Adipocyte (in vitro differentiated cells): ENCODE results near the gene CRHR2.

ENCODE experiments used
- DNase-seq: peaks from one replicate; pipeline ENCODE4 v3.0.0-alpha.2; 2015; ENCODE audit warnings: low read depth
- H3K27me3 ChIP-seq: replicated peaks from 2 replicates; pipeline ENCODE4 v1.7.0; 2013; ENCODE audit warnings: mild to moderate bottlenecking, low read length, moderate library complexity; ENCODE audit not compliant: control insufficient read depth, insufficient read depth
- H3K36me3 ChIP-seq: 2 replicates; pipeline ENCODE4 v1.7.0; 2013; ENCODE audit warnings: low read length, mild to moderate bottlenecking, moderate library complexity; ENCODE audit not compliant: control insufficient read depth, insufficient read depth, severe bottlenecking
- H3K4me1 ChIP-seq: 2 replicates; pipeline ENCODE4 v1.7.0; 2013; ENCODE audit warnings: mild to moderate bottlenecking, low read length, moderate library complexity; ENCODE audit not compliant: control insufficient read depth, insufficient read depth
- H3K4me3 ChIP-seq: 2 replicates; pipeline ENCODE4 v1.7.0; 2013; ENCODE audit warnings: mild to moderate bottlenecking, low read length, moderate library complexity
- H3K9ac ChIP-seq: 2 replicates; pipeline ENCODE4 v1.7.0; 2013; ENCODE audit warnings: mild to moderate bottlenecking, low read length, moderate library complexity
- H3K9me3 ChIP-seq: 2 replicates; pipeline ENCODE4 v1.7.0; 2013; ENCODE audit warnings: mild to moderate bottlenecking, low read length, moderate library complexity; ENCODE audit not compliant: control insufficient read depth

Gene CRHR2

GRCh38 chr7:30634193-30634626, 48.0 kb downstream of the CRHR2 start:
- peaks cover 14% of the 10 kb centered on the region for H3K4me1 ChIP-seq
- DNase-seq = no peak
- no peaks in the 10 kb centered on the region for H3K27me3 ChIP-seq
- H3K4me3 ChIP-seq = no peak overlapping the region
- H3K9me3 ChIP-seq = no peaks in the 10 kb centered on the region
- peaks cover 73% of the 10 kb centered on the region for H3K36me3 ChIP-seq
- no peak overlapping the region for H3K9ac ChIP-seq

DNA sequence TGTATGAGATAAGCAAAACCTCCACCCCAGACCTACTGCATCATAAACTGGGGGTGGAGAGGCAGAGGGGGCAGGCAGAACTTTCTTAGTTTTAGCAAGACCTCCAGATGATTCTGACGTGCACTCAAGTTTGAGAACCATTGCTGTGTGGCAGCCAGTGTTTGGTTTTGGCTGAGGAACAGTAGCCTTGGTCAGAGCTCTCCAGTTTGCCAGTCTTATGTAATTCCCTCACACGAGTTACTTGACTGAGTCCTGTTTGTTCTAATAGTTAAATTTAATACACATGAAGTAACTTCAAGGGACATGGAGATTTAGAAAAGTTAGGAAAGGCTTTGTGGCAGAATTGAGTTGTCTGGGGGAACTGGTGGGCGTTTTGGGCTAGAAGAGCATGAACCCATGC, 49.0 kb downstream of the CRHR2 start:
- H3K36me3 ChIP-seq = peaks cover 83% of the 10 kb centered on the region

GRCh38 chr7:30630986-30631385, 51.3 kb downstream of the CRHR2 start:
- Histone ChIP-seq H3K36me3 (peaks cover 100% of the 10 kb centered on the region), H3K27me3 (no peaks in the 10 kb centered on the region), H3K9me3 (no peaks in the 10 kb centered on the region), H3K4me3 (no peak overlapping the region), H3K9ac (no peak overlapping the region), H3K4me1 (peaks cover 14% of the 10 kb centered on the region)
- DNase-seq = no peak

More for the DNA sequence above, 49.0 kb downstream of the CRHR2 start:
- Histone ChIP-seq H3K27me3 (no peaks in the 10 kb centered on the region), H3K4me1 (peaks cover 14% of the 10 kb centered on the region), H3K9me3 (no peaks in the 10 kb centered on the region), H3K4me3 (no peak overlapping the region), H3K9ac (no peak overlapping the region)
- no peak for DNase-seq

GRCh38 chr7:30627026-30627425, 55.2 kb downstream of the CRHR2 start:
- Histone ChIP-seq H3K27me3 (no peaks in the 10 kb centered on the region), H3K36me3 (peaks cover 99% of the 10 kb centered on the region), H3K4me3 (no peak overlapping the region), H3K4me1 (no peaks in the 10 kb centered on the region), H3K9ac (no peak overlapping the region), H3K9me3 (no peaks in the 10 kb centered on the region)
- DNase-seq = no peak

DNA sequence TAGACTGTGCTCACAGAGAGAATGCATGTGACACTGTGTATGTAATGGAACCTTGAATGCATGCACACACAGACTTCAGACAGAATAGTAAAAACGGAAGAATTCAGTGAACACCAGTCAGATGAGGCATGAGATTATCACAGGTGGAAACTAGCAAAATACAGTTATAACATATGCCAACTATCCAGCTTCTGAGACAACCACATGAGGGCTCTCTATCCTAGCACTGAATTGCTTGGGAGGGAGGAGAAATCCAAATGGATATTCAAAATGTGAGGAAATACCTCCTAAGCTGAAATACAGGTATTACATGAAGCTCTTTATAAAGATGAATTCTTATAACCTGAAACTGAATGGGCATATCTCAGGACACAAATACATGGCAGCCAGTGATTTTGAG, 57.0 kb downstream of the CRHR2 start:
- no peaks in the 10 kb centered on the region for H3K9me3 ChIP-seq
- H3K9ac ChIP-seq = no peak overlapping the region
- H3K36me3 ChIP-seq = peaks cover 99% of the 10 kb centered on the region
- no peak for DNase-seq
- H3K4me3 ChIP-seq = no peak overlapping the region
- no peaks in the 10 kb centered on the region for H3K27me3 ChIP-seq
- H3K4me1 ChIP-seq = no peaks in the 10 kb centered on the region

- Histone ChIP-seq H3K9ac (no peak overlapping the region), H3K36me3 (peaks cover 97% of the 10 kb centered on the region), H3K4me1 (no peaks in the 10 kb centered on the region), H3K9me3 (no peaks in the 10 kb centered on the region), H3K4me3 (no peak overlapping the region), H3K27me3 (no peaks in the 10 kb centered on the region)
- no peak for DNase-seq
These were observed 63.3 kb downstream of the CRHR2 start for GRCh38 chr7:30618961-30619360.

DNA sequence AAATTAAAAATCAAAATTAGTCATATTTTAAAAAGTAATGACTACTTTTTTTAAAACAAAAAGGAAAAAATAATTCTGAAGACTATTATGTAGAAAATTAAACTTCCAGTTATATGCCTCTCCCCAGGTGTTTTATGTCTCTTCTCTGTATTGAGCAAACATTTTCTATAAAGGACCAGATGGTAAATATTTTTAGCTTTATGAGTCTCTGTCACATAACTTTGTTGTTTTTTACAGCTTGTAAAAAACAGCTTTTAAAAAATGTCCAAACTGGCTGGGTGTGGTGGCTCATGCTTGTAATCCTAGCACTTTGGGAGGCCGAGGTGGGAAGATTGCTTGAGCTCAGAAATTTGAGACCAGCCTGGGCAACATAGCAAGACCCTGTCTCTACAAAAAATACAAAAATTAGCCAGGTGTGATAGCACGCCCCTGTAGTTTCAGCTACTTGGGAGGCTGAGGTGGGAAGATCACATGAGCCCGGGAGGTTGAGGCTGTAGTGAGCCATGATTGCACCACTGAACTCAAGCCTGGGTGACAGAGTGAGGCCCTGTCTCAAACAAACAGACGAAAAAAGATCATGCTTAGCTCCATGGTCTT, 64.1 kb downstream of the CRHR2 start:
- Histone ChIP-seq H3K9ac (no peak overlapping the region), H3K4me1 (peaks cover 4% of the 10 kb centered on the region), H3K36me3 (peaks cover 97% of the 10 kb centered on the region), H3K9me3 (no peaks in the 10 kb centered on the region), H3K4me3 (no peak overlapping the region), H3K27me3 (no peaks in the 10 kb centered on the region)
- no peak for DNase-seq

DNA sequence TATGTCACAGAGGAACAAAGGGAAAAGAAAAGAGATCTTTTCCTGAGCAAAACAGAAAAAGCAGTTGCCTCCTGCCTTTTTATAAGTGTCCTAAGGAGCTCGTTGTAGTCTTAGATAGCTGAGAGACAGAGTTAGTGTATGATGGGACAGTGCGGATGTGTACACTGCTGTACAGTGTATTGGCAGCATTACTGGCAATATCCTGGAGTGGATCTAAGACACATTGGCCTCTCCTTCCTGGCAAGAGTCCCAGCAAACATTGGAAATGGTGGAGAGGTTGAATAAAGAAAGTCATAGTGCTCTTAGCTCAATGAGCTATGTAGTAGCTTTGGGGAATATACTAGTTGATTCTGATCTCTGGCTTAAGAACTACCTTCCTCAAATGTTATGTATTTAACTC, 64.9 kb downstream of the CRHR2 start:
- Histone ChIP-seq H3K9me3 (no peaks in the 10 kb centered on the region), H3K4me3 (no peak overlapping the region), H3K4me1 (peaks cover 9% of the 10 kb centered on the region), H3K27me3 (no peaks in the 10 kb centered on the region), H3K36me3 (peaks cover 98% of the 10 kb centered on the region), H3K9ac (no peak overlapping the region)
- no peak for DNase-seq

- no peak for DNase-seq
- H3K9me3 ChIP-seq = no peaks in the 10 kb centered on the region
- no peak overlapping the region for H3K9ac ChIP-seq
- peaks cover 97% of the 10 kb centered on the region for H3K36me3 ChIP-seq
- no peak overlapping the region for H3K4me3 ChIP-seq
- H3K4me1 ChIP-seq = peaks cover 9% of the 10 kb centered on the region
- H3K27me3 ChIP-seq = no peaks in the 10 kb centered on the region
These were observed 65.9 kb downstream of the CRHR2 start for GRCh38 chr7:30616318-30616717.

DNA sequence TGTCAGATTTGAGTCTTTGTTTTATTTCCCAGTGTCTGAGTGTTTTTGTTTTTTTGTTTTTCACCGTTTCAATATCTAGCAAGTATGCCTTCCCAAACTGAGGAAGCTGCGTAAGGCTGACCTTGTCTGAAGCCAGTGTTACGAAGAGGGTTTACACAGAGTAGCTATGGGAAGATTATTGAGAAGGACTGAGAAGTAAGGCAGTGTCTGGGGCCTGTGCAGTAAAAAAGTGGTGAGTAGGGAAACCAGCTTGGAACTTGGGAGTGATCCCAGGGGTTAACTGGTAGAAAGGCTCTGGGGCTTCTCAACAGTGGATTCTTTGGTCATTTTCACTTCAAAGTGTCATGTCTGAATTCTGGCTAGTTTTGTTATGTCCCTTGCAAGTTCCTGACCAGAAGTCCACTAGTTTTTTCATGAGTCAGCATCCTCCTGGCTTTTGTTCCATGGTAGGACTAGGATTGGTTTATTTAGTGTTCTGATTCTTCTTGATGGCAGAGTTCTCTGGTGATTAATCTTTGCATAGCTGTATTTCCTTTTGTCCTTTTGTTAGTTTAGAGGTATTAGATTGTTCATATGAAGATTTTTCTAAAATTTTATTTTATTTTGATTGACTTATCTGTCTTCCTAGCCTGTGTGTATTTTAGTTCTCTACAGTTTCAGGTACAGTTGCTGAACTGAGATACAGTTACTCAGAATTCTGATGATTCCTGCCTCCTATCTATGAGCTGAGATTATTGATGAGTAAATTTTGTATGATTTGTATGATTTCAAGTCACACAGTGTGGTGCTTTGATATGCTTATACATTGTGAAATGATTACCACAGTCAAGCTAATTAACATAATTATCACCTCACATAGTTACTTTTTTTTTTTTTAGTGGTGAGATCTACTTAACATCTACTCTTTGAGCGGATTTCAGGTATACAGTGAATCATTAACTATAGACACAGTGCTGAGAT, 68.6 kb downstream of the CRHR2 start:
- Histone ChIP-seq H3K36me3 (peaks cover 97% of the 10 kb centered on the region), H3K9ac (no peak overlapping the region), H3K4me3 (no peak overlapping the region), H3K27me3 (no peaks in the 10 kb centered on the region), H3K9me3 (no peaks in the 10 kb centered on the region), H3K4me1 (peaks cover 9% of the 10 kb centered on the region)
- peak; percentile 45 for DNase-seq

- Histone ChIP-seq H3K9me3 (no peaks in the 10 kb centered on the region), H3K4me3 (no peak overlapping the region), H3K36me3 (peaks cover 97% of the 10 kb centered on the region), H3K9ac (no peak overlapping the region), H3K27me3 (no peaks in the 10 kb centered on the region), H3K4me1 (peaks cover 16% of the 10 kb centered on the region)
- DNase-seq = peak; percentile 27
These were observed 69.5 kb downstream of the CRHR2 start for GRCh38 chr7:30612658-30613265.
